GM12892 (cell line): ENCODE data around the gene TPRX1.
"Not testable (repeated sequence)": the region's sequence is repeated elsewhere in the genome, so short reads cannot be mapped to it uniquely, and the experiment has no call there.

Experiments
- POLR2A ChIP-seq: IDR thresholded peaks from 2 replicates; pipeline ENCODE4 v1.6.1; 2011; ENCODE audit warnings: low read depth, low read length, control low read depth
- TAF1 ChIP-seq: IDR thresholded peaks from 2 replicates; pipeline ENCODE4 v1.6.1; 2011; ENCODE audit warnings: low read depth, mild to moderate bottlenecking, control low read depth, low read length, borderline replicate concordance

DNA sequence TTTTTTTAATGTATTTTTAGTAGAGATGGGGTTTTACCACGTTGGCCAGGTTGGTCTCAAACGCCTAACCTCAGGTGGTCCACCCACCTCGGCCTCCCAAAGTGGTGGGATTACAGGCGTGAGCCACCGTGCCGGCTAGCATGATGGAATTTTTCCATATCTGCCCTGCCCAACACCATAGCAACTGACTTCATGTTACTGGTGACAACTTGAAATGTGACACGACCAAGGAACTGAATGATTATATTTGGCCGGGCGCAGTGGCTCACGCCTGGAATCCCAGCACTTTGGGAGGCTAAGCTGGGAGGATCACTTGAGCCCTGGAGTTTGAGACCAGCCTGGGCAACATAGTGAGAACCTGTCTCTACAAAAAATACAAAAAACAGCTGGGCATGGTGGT lies 17.0 kb downstream of the TPRX1 start:
- TF ChIP-seq POLR2A, TAF1: not testable (repeated sequence)
